Right ventricle myocardium superior (tissue), 1 donor: ENCODE data around the gene HSD17B13. TPM values are rescaled to one million over a fixed set of nuclear protein-coding genes. Genes with fewer than 3 reads are reported as not detected.
"Not testable (repeated sequence)": the region's sequence is repeated elsewhere in the genome, so short reads cannot be mapped to it uniquely, and the experiment has no call there.

Experiments
- ATAC-seq: fragments of 200-7000 bp; cut with Tn5 transposase; one replicate; pipeline ENCODE4 v1.9.1; 2020; ENCODE audit warnings: mild to moderate bottlenecking; ENCODE audit not compliant: poor library complexity
- DNase-seq: peaks from one replicate; pipeline ENCODE4 v3.0.0-alpha.2; 2020
- intact Hi-C: fragments of 100-400 bp; cut with DNase I; formaldehyde crosslinking; loops from one replicate; pipeline ENCODE4 v1.11.2; 2022
- total RNA-seq: library from RNA; stranded (reverse); fragmentation: NEBNext Ultra II Directional; extraction: Animal tissue kit (Norgen Biotek cat#: 25700); gene quantifications from one replicate; pipeline ENCODE4 v1.2.1, GENCODE V29; 2021
- donor health status: DM: no; HTN: yes; CAD: no; lungs with severe emphysema.

HSD17B13 gene
- total RNA-seq, 1 donor from 2014 or later: 0.32 TPM

DNA sequence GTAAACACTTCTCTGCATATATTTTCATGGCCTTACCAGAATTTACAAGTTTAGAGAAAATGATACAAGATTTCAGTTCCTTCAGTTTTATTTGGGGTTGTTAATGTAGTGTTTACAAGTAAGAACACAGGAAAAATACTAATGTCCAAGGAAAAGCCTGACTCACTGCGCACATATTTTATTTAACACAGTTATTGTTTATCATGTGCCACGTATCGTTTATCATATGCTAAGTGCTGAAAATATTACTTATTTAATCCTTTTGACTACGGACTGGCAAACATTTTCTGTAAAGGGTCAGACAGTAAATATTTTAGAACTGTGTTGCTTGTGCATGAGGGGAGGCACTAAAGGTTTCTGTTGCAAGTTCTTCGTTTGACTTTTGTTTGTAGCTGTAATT lies 794 bp downstream of the HSD17B13 start:
- no peak for DNase-seq
- ATAC-seq: no peak
- intact Hi-C loops: no loop called here

DNA sequence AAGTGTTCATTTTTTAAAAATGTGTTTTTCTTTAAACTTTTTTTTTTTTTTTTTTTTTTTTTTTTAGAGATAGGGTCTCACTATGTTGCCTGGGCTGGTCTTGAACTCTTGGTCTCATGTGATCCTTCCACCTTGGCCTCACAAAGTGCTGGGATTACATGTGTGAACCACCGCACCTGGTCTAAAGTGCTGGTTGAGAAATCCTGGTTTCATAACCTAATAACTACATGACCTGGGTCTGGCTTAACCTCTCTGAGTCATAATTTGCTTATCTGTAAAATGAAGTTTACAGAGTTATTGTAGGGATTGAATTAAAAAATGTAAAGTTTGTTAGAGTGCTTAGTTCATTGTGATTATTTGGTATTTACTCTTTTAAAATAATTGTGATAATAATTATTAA lies 5.2 kb downstream of the HSD17B13 start:
- intact Hi-C loops: no loop called here
- ATAC-seq (no peak), DNase-seq (no peak)

DNA sequence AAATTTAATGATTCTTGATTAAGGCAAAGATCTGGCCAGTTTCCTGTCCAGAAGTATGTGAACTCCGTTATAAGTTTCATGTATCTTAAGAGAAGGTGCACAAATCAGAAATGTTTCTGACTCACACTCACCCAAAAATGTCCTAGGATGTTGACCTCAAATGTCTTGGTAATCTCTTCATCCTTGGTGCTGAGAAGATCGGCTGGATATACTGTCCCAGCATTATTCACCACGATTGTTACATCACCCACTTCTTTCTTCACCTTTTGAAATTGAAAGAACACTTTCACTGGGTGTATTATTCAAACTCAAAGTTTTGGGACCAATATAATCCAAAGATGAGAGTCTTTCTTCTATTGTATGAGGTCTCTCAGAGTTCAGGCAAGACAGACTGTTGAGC lies 5.7 kb downstream of the HSD17B13 start:
- intact Hi-C loops: no loop called here
- no peak for DNase-seq
- ATAC-seq: no peak

DNA sequence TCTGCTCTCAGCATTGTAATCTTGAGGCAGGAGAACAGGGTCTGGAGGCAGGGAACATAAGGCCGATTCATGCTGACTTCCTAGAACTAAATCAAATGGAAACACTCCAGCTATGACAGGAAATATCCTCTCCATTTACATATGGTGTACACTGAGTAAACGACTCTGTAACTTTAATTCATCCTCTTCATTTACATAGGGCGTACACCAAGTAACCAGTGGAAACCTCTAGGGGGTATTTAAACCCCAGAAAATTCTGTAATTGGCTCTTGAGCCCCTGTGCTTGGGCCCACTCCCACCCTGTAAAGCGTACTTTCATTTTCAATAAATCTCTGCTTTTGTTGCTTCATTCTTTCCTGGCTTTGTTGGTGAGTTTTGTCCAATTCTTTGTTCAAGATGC lies 7.7 kb downstream of the HSD17B13 start:
- intact Hi-C loops, ATAC-seq, DNase-seq: not testable (repeated sequence)

DNA sequence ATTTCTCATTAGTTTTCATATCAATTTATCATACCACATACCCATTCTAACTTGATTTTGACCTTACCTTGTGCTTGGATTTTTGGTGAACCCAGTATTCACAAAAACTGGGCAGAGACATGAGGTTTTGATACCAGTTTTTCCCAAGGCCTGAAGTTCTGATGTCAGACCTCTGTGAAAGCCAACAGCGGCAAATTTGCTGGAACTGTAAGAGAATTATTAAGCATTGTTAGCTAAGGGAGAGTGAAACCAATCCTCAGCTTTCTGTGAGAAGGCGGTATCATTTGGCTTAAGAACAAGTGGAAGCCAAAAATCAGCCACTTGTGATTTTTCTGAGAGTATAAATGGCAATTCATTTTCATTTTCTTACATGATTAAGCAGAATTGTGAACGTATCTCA lies 8.9 kb downstream of the HSD17B13 start:
- ATAC-seq: no peak
- intact Hi-C loops: no loop called here
- no peak for DNase-seq

DNA sequence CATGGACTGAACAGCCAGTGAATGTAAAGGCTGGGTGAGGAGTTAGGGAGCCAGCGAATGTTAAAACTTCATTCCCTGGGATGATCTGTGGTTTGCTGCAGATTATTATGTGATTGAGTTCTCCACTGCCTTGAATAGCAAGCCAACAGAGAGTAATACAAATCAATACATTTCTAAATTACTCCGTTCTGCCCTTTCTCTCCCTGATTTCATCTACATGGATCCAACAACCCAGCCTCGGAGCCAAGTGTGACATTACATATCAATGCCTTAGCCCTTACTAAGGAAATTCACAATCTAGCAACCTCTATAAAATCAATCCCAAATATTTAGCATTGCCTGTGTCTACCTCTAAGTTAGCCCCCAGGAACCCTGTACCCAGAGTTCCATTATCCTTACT lies 11.0 kb downstream of the HSD17B13 start:
- DNase-seq: no peak
- ATAC-seq: no peak
- intact Hi-C loops: no loop called here

DNA sequence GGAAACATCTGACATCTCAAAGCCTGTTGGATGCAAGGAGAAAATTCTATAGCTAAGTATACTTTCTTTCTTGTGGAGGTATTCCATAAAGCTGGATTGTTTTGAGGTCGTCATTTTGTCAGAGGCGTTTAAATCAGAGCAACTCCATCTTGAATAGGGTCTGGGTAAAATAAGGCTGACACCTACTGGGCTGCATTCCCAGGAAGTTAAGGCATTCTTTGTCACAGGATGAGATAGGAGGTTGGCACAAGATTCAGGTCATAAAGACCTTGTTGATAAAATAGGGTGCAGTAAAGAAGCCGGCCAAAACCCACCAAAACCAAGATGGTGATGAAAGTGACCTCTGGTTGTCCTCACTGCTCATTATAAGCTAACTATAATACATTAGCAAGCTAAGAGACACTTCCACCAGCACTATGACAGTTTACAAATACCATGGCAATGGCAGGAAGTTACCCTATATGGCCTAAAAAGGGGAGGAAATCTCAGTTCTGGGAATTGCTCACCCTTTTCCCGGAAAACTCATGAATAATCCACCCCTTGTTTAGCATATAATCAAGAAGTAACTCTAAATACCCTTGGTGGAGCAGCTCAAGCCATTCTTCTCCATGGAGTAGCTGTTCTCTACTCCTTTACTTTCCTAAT lies 11.9 kb downstream of the HSD17B13 start:
- no peak for DNase-seq
- no peak for ATAC-seq
- intact Hi-C loops: no loop called here

DNA sequence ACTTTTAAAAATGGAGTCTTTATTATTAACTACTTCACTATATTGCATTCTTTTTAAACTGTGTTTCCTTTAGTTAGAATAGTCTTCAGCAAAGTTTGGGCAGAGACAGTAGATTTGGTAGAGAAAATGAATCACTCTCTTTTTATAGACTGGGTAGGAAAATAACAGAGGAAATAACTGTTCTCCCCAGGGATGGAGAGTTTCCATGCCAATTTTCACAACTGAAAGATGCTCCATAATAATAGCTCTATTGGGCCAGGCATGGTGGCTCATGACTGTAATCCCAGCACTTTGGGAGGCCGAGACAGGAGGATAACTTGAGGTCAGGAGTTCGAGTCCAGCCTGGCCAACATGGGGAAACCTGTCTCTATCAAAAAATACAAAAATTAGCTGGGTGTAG lies 13.1 kb downstream of the HSD17B13 start:
- DNase-seq: no peak
- peak; percentile 36 for ATAC-seq
- intact Hi-C loops: no loop called here

DNA sequence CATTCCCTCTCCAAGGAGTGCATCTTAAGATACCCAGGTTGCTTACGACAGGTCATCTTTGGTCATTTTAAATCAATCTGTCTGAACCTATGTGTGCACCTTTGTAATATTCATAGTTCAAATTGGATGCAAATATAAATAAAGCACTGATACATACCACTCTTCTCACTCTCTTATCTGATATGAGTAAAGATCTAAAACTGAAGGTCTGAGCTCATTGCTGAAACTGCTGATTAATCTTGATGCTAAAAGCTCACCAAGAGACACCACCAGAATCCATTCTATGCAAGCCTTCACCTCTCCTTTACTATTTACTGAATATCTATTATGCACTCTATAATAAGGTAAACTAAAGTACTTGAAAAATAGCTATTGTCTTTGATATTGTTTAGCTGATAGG lies 16.6 kb downstream of the HSD17B13 start:
- no peak for ATAC-seq
- DNase-seq: no peak
- intact Hi-C loops: no loop called here

DNA sequence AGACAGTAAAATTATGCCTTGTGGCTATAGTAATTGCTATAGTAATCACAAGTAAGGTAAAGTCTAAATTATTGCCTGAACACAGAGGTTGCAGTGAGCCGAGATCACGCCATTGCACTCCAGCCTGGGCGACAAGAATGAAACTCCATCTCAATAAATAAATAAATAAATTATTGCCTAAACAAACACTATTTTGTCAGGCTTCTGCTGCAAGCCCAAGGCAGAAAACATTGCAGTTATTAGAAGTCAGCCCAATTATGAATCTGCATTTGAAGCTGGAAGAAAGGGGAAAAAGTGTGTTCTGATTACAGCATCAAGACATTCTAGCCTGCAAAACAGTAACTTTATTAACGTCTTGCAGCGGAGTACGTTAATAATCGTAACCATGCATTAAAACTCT lies 17.1 kb downstream of the HSD17B13 start:
- intact Hi-C loops: no loop called here
- DNase-seq (no peak), ATAC-seq (no peak)

DNA sequence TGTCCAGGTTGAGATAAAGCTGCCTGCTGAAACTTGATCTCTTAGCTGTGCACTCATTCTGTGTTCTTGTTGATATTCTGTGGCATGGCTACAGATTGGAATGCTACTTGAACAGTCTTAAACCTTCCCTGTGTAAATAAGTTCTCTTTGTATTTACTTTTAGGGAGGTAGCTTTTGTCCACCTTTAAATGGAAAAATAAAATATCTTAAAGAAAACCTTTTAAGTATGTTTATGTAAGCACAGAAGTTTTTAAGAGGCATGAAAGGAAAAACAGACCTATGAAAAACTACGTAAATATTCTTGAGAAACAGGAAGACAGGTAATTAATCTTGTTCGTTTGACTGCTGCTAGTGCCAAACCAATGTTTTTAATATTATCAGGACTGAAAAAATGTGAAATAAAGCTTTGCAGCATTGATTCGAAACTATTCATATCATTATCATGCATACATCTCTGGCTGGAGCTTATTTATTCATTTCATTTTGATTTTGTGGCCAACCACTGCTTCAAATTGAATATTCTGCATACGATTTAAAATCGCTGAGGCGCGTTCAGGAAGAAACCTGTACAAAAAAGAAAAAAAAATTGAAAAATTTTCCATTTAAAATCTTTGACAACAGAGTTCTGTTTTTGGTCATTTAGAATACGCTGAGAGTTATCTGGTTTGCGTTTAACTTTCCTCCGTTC lies 17.8 kb downstream of the HSD17B13 start:
- DNase-seq: no peak
- intact Hi-C loops: no loop called here
- ATAC-seq: no peak

DNA sequence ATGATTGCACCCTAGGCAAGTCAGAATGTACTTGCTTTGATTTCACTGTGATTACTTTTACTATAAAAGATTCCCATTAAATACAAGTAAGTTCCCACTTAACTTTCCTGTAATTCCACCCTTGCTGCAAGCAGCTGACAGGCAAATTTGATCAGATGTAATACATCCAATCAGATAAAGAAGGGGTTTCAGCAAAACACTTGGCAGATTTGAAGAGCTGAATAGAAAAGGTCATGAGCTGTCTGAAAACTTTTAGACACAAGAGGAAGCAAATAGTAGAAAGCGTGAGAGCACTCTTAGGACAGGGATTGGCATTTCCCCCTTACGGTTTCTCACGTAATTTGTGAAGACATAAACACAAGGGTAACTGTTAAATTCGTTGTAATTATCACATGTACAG lies 22.8 kb downstream of the HSD17B13 start:
- ATAC-seq (no peak), DNase-seq (no peak)
- intact Hi-C loops: no loop called here

DNA sequence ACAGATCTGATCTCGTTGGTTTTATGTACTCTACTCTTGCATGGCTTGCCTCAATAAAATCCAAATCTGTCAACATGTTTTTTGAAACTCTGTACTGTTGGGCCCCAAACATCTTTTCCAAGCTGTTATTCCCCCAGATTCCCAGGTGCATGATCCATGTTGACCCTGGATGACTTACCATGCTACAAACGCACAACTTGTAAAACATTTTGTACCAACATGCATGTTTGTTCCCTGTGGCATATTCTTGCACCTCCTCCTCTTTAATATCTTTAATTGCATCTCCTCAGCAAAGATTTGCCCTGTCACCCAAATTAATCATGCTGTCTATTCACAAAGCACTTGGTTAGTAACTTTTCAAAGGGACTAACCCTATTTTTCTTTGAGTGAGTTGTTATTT lies 24.3 kb downstream of the HSD17B13 start:
- intact Hi-C loops: no loop called here
- DNase-seq (no peak), ATAC-seq (no peak)

DNA sequence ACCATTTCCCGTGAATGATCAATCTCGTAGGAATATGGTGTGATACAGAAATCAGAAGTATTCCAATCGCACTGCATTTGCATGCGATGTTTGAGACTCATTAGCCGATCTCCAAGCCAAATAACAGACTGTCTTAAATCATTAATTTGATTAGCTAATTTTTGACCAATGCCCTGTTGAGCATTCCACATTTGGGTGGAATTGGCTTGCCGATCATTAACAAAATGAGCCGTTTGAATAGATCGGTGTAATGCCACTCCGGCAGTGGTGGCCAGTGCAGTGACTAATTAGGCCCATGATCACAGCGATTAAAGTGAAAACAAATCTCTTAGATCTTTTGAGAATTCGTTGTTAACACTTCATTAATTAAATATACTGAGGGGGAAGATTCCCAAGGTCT lies 27.8 kb downstream of the HSD17B13 start:
- ATAC-seq, intact Hi-C loops, DNase-seq: not testable (repeated sequence)

DNA sequence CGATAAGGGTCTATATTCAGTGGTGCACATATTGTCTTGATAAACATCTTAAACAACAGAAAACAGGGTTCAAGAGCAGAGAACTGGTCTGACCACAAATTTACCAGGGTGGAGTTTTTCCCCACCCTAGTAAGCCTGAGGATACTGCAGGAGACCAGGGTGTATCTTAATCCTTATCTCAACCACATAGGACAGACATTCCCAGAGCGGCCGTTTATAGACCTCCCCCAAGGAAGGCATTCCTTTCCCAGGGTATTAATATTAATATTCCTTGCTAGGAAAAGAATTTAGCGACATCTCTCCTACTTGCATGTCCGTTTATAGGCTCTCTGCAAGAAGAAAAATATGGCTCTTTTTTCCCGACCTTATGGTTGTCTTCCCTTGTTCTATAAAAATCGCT lies 28.8 kb downstream of the HSD17B13 start:
- intact Hi-C loops, DNase-seq, ATAC-seq: not testable (repeated sequence)

DNA sequence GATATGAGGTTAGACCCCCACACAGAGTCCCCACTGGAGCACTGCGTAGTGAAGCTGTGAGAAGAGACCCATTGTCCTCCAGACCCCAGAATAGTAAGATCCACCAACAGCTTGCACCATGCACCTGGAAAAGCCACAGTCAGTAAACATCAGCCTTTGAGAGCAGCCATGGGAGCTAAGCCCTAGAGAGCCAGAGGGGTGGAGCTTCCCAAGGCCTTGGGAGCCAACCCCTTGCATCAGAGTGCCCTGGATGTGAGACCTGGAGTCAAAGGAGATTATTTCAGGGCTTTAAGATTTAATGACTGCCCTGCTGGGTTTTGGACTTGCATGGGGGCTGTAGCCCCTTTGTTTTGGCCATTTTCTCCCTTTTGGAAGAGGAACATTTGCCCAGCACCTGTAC lies 35.7 kb downstream of the HSD17B13 start:
- DNase-seq (no peak), ATAC-seq (no peak)
- intact Hi-C loops: no loop called here

DNA sequence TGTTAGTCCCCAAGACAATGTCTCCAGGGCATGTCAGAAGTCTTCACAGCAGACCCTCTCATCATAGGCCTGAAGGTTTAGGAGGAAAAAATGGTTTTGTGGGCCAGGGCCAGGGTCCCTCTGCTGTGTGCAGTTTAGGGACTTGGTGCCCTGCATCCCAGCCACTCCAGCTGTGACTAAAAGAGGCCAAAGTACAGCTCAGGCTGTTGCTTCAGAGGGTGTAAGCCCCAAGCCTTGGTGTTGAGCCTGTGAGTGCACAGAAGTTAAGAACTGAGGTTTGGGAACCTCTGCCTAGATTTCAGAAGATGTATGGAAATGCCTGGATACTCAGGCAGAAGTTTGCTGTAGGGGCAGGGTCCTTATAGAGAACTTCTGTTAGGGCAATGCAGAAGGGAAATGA lies 38.4 kb downstream of the HSD17B13 start:
- ATAC-seq, DNase-seq, intact Hi-C loops: not testable (repeated sequence)

DNA sequence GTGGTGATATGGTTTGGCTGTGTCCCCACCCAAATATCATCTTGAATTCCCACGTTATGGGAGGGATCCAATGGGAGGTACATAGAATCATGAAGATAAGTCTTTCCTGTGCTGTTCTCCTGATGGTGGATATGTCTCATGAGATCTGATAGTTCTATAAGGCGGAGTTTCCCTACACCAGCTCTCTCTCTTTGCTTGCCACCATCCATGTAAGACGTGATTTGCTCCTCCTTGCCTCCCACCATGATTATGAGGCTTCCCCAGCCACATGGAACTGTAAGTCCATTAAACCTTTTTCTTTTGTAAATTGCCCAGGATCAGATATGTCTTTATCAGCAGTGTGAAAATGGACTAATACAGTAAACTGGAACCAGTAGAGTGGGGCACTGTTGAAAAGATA lies 39.5 kb downstream of the HSD17B13 start:
- intact Hi-C loops: no loop called here
- DNase-seq (no peak), ATAC-seq (no peak)

DNA sequence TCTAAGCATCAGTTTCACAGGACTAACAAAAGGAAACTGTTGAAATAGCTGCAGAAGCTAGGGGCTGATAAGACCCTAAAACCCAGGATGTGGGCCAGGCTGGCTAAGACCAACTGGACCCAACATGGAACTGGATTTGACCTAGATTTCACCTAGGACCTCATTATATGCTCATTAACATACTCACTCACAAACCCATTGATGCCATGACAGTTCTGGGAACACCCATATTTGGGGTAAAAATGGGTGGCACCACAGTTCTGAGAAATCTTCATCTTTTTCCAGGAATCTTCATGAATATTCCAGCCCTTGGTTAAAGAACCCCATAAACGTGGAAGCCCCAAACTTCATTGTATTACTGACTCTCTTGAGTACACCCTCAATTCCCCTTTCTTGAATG lies 41.1 kb downstream of the HSD17B13 start:
- intact Hi-C loops: no loop called here
- ATAC-seq (no peak), DNase-seq (no peak)

DNA sequence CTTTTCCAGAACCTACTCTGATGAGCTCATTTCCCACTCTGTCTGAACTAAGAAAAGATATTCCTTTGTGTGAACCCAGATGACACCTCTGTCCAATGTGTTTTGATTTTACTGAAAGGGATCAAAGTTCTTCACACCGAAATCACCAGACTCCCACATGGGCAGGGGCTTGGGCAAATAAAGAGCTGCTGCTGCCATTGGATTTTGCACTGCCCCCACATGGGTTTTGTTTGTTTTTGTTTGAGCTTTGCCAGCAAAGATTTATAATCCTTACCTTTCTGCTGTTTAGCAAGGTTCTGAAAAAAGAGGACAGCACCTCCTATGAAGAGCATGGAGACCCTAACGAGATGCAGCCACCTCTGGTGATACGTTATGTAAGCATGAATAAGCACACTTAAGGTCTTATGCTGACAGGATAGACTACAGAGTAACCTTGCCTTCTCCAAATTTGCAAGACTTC lies 44.3 kb downstream of the HSD17B13 start:
- DNase-seq: no peak
- ATAC-seq: no peak
- intact Hi-C loops: loop anchor here (10.0 kb wide), 1 partner anchor 186 kb away; no protein-coding TSS in a partner anchor
